Ovary (tissue), 9 donors: ENCODE results near the gene MTERF4. TPM values are rescaled to one million over a fixed set of nuclear protein-coding genes. Genes with fewer than 3 reads are reported as not detected.
A peak's percentile ranks its signal among the peaks of the same experiment; 100 is the strongest.

ENCODE experiments used
- DNase-seq, 5 donors: peaks; one replicate each; pipeline ENCODE4 v3.0.0-alpha.2; 2019 to 2020
- H3K27ac ChIP-seq, 2 donors: fragments of 200-600 bp; one replicate each; pipeline versions ENCODE4 v1.5.1 to v1.8.0; 2019 to 2022
- H3K27me3 ChIP-seq: fragments of 200-600 bp; one replicate; pipeline ENCODE4 v1.8.0; 2022
- H3K36me3 ChIP-seq: fragments of 200-600 bp; sonication (generic); one replicate; pipeline ENCODE4 v1.5.1; 2019
- H3K4me1 ChIP-seq: one replicate; pipeline ENCODE4 v1.8.1; 2013; ENCODE audit warnings: mild to moderate bottlenecking, moderate library complexity; ENCODE audit not compliant: insufficient read depth
- H3K4me3 ChIP-seq: fragments of 200-600 bp; sonication (generic); one replicate; pipeline ENCODE4 v1.5.1; 2017
- H3K9me3 ChIP-seq, 2 donors: fragments of 200-600 bp in 1 of 2; sonication (generic) in 1 of 2; one replicate each; pipeline versions ENCODE4 v1.5.1 to v1.8.1; 2013 to 2019; ENCODE audit warnings: mild to moderate bottlenecking in 1 of 2, moderate library complexity in 1 of 2
- CTCF ChIP-seq, 3 donors: fragments of 450-650 bp in 2 of 3; fragments of 200-600 bp in 1 of 3; IDR thresholded peaks; one replicate each; pipeline versions ENCODE4 v1.5.1 to v1.8.0; 2016 to 2022; ENCODE audit warnings: antibody characterized with exemption in 3 of 3, mild to moderate bottlenecking in 1 of 3
- EP300 ChIP-seq: sonication (generic); formaldehyde crosslinking; IDR thresholded peaks from one replicate; pipeline ENCODE4 v1.6.1; 2017; ENCODE audit warnings: antibody characterized with exemption
- POLR2A ChIP-seq: fragments of 450-650 bp; IDR thresholded peaks from one replicate; pipeline ENCODE4 v1.6.1; 2017; ENCODE audit warnings: antibody characterized with exemption, mild to moderate bottlenecking, moderate library complexity
- WGBS, 3 donors: extraction: QIAGEN DNeasy Blood & Tissue Kit in 1 of 3; methylation state at CpG; one replicate each; pipeline versions ENCODE4 v1.1.5 to v1.1.7; 2013 to 2017; 5-methylcytosine and 5-hydroxymethylcytosine counted together
- intact Hi-C, 4 donors: fragments of 100-400 bp; cut with DNase I; formaldehyde crosslinking; loops; one replicate each; pipeline versions ENCODE4 v1.11.0 to v1.15.1; 2022 to 2023
- polyA plus RNA-seq, 2 donors: library from polyadenylated mRNA; stranded (reverse); fragments of 200-250 nt in 1 of 2; fragments of 350-450 nt in 1 of 2; fragmentation: Illumina TruSeq in 1 of 2; extraction: RNeasy Lipid Tissue Mini Kit (QIAGEN cat#74804) in 1 of 2; gene quantifications; one replicate each; pipeline ENCODE4 v1.2.3, GENCODE V29; 2013 to 2014
- total RNA-seq, 7 donors: library from RNA; depleted of rRNA in 2 of 7; stranded (reverse); fragments of >200 nt in 2 of 7; fragmentation: NEBNext Ultra II Directional in 3 of 7; extraction: Animal tissue kit (Norgen Biotek cat#: 25700) in 3 of 7; gene quantifications; one replicate each; pipeline versions ENCODE4 v1.1.0 to v1.2.4, GENCODE V29; 2016 to 2023
- donor health status: DM: no; HTN: no; CAD: no; lungs with moderate emphysema.
- donor health status: DM: no; HTN: no; CAD: no.
- donor health status: Bipolar disorder and iron deficiency.
- donor health status: DM: yes; HTN: yes; CAD: no.
- donor health status: DM: no; HTN: no; CAD: no.
- donor health status: DM: yes; HTN: yes; CAD: no.

MTERF4 gene
- total and polyA plus RNA-seq, 9 donors, result 24.8 to 60.7 (median 41.6) TPM

- TF ChIP-seq POLR2A (no peak), CTCF (IDR thresholded peaks at IDR 0.05) (no peak), EP300 (no peak)
- Histone ChIP-seq H3K27me3 (no peaks in the 10 kb centered on the region), H3K36me3 (no peaks in the 10 kb centered on the region), H3K27ac (no peak overlapping the region), H3K9me3 (no peaks in the 10 kb centered on the region), H3K4me3 (no peak overlapping the region), H3K4me1 (no peaks in the 10 kb centered on the region)
- intact Hi-C loops, result no loop called here
- no peak for DNase-seq
- 93 to 95% (median 95%) methylated on average over 16 of the region's 16 CpGs for WGBS, 3 donors
Observed at GRCh38 chr2:241074901-241075540, 27.1 kb downstream of the MTERF4 start.

GRCh38 chr2:241074065-241074818 is 27.8 kb downstream of the MTERF4 start:
- no peaks in the 10 kb centered on the region for H3K27me3 ChIP-seq
- no peak for TF ChIP-seq CTCF (IDR thresholded peaks at IDR 0.05)
- no peak for TF ChIP-seq EP300
- no peak for TF ChIP-seq POLR2A
- no peaks in the 10 kb centered on the region for H3K4me1 ChIP-seq
- no peaks in the 10 kb centered on the region for H3K36me3 ChIP-seq
- H3K27ac ChIP-seq, result no peak overlapping the region
- intact Hi-C loops, result no loop called here
- H3K9me3 ChIP-seq, result no peaks in the 10 kb centered on the region
- H3K4me3 ChIP-seq, result no peak overlapping the region
- DNase-seq, result no peak
- 89 to 90% (median 90%) methylated on average over 16 of the region's 16 CpGs for WGBS, 3 donors

GRCh38 chr2:241073166-241074064 is 28.7 kb downstream of the MTERF4 start:
- TF ChIP-seq EP300, result no peak
- TF ChIP-seq POLR2A, result no peak
- TF ChIP-seq CTCF (IDR thresholded peaks at IDR 0.05), result no peak
- H3K4me3 ChIP-seq, result no peak overlapping the region
- WGBS, 3 donors, result 79 to 85% (median 82%) methylated on average over 24 to 25 of the region's 25 CpGs
- no peak overlapping the region for H3K27ac ChIP-seq
- H3K9me3 ChIP-seq, result no peaks in the 10 kb centered on the region
- H3K36me3 ChIP-seq, result no peaks in the 10 kb centered on the region
- H3K4me1 ChIP-seq, result no peaks in the 10 kb centered on the region
- intact Hi-C loops, result no loop called here
- no peak for DNase-seq
- no peaks in the 10 kb centered on the region for H3K27me3 ChIP-seq

- 78 to 82% (median 81%) methylated on average over 14 of the region's 14 CpGs for WGBS, 3 donors
- intact Hi-C loops, result no loop called here
- H3K27ac ChIP-seq, result no peak overlapping the region
- TF ChIP-seq EP300, result no peak
- TF ChIP-seq POLR2A, result no peak
- no peak for TF ChIP-seq CTCF (IDR thresholded peaks at IDR 0.05)
- DNase-seq, result peak in 2 of 5 donors; percentile 8 to 21
- H3K27me3 ChIP-seq, result no peaks in the 10 kb centered on the region
- H3K9me3 ChIP-seq, result no peaks in the 10 kb centered on the region
- no peaks in the 10 kb centered on the region for H3K4me1 ChIP-seq
- H3K36me3 ChIP-seq, result no peaks in the 10 kb centered on the region
- H3K4me3 ChIP-seq, result no peak overlapping the region
Observed at GRCh38 chr2:241072553-241073165, 29.4 kb downstream of the MTERF4 start.
